GM18873 (cell line): ENCODE results near the gene URB1.
"Not testable (repeated sequence)": the region's sequence is repeated elsewhere in the genome, so short reads cannot be mapped to it uniquely, and the experiment has no call there.

Source experiments
- ATAC-seq: cut with Tn5 transposase; IDR thresholded peaks from one replicate; pipeline ENCODE4 v1.9.1; 2021; ENCODE audit warnings: mild to moderate bottlenecking, moderate library complexity, moderate number of reproducible peaks; ENCODE audit not compliant: unreplicated experiment, low FRiP score

The URB1 gene

GRCh38 chr21:32300117-32300681 lies 92.6 kb downstream of the URB1 start:
- ATAC-seq = no peak

GRCh38 chr21:32299695-32300094 lies 93.1 kb downstream of the URB1 start:
- no peak for ATAC-seq

DNA sequence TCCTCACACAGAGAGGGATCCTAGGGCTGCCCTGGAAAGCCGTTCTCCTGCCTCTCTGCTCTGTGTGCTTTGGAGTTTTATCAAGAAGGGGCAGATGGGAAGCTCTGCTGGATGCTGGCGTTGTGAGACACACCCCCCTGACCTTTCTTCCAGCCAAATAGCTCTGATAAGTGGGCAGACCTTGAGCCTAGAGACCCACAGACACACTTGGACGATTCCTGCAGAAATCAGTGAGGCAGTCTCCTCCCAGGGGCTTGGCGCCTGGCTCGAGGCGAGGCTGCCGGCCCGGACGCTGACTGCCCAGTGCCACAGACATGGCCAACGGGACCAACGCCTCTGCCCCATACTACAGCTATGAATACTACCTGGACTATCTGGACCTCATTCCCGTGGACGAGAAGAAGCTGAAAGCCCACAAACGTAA lies 94.1 kb downstream of the URB1 start, which contains the start of gene MRAP:
Gene MRAP, plus strand, starts transcription at position 198 of the 424 bp plus-strand sequence. Its CDS starts 117 bp downstream, at position 315.
- no peak for ATAC-seq

GRCh38 chr21:32298148-32298559 lies 94.7 kb downstream of the URB1 start:
- ATAC-seq = no peak

GRCh38 chr21:32297449-32297848 lies 95.4 kb downstream of the URB1 start:
- no peak for ATAC-seq

- no peak for ATAC-seq
Observed at GRCh38 chr21:32285476-32285875, 107.3 kb downstream of the URB1 start.

- no peak for ATAC-seq
Observed at GRCh38 chr21:32282992-32283391, 109.8 kb downstream of the URB1 start.

DNA sequence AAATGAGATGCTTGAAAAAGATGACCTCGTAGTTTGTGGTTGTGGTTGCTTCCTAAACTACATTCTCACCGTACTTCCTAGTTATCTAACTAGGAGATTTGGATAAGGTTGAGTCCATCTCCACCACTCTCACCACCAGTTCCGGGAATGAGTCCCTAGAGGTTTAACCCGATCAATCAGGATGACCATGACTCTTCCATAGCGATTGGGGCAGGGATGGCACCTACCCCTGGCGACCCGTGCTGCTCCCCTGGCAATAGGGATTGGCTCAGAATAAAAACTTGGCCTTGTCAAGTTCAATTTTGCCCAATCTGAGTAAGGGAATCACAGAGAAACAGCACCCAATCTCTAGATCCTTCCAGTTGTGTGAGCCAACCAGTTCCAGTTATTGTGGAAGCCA lies 111.3 kb downstream of the URB1 start:
- no peak for ATAC-seq

DNA sequence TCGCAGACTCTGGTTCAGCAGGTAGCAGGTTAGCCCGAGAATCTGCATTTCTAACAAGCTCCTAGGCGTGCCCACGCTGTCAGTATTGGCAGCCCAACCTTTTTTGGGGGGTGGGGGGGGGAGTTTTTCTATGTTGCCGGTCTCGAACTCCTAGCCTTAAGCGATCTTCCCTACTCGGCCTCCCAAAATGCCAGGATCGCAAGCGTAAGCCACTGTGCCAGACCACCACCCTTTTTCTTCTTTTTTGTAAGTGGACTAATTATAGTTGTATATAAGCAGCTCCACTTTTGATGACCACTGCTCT lies 113.5 kb downstream of the URB1 start:
- ATAC-seq = no peak

GRCh38 chr21:32278518-32279376 lies 114.1 kb downstream of the URB1 start, which contains the start of gene MIS18A:
TSS of gene MIS18A (minus strand) at chr21:32279049. CDS start at chr21:32279014, 35 bp downstream.
- peak; percentile 78 for ATAC-seq

GRCh38 chr21:32278103-32278502 lies 114.7 kb downstream of the URB1 start:
- no peak for ATAC-seq

DNA sequence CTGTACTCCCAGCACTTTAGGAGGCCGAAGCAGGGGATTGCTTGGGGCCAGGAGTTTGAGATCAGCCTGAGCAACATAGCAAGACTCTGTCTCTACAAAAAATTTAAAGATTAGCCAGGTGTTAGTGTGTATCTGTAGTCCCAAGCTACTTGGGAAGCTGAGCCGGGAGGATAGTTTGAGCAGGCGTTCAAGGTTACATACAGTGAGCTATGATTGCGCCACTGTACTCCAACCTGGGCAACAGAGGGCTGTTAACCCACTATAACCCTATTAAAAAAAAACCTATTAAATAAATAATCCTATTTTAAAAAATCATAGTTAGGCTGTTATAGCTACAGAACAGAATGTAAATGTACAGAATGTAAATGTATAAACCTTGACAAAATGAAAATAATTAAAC lies 116.1 kb downstream of the URB1 start:
- no peak for ATAC-seq

- ATAC-seq = no peak
Observed at GRCh38 chr21:32270748-32271147, 122.1 kb downstream of the URB1 start.

- not testable (repeated sequence) for ATAC-seq
Observed at GRCh38 chr21:32265321-32265720, 127.5 kb downstream of the URB1 start.

DNA sequence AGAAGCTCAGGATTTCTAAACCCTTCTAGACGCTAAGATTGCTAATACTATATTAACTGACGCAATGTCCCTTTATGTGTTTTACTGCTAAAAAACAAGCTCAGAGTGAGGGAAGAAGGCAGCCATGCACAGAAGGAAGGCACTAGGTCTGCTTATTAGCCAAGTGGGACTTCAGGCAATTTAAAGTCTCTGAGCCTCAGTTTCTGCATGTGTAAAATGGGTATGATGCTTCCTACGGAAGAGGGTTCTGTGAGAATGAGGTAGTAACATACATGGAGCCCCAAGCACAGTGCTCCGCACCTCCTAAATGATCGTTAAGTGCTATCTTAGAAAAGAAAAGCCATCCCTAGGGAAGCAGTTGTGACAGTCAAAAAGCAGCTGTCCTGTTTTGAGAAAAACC lies 130.9 kb downstream of the URB1 start:
- ATAC-seq = no peak
